ENCODE data around the gene PDE4D.

PDE4D gene

GRCh38 chr5:58950224-58950623, 943.3 kb downstream of the PDE4D start:
- Histone ChIP-seq H3K27ac (no peak overlapping the region), H3K4me3 (no peak overlapping the region)
- DNase-seq (ENCODE audit: low spot score): no peak
- TF ChIP-seq CTCF (IDR thresholded peaks at IDR 0.05): no peak

- H3K4me3 ChIP-seq: no peak overlapping the region
- no peak overlapping the region for H3K27ac ChIP-seq
- DNase-seq (ENCODE audit: low spot score): no peak
- TF ChIP-seq CTCF (IDR thresholded peaks at IDR 0.05): no peak
These were observed 947.3 kb downstream of the PDE4D start for GRCh38 chr5:58946230-58946629.

- DNase-seq (ENCODE audit: low spot score): no peak
- no peak overlapping the region for H3K27ac ChIP-seq
- no peak for TF ChIP-seq CTCF (IDR thresholded peaks at IDR 0.05)
These were observed 949.3 kb downstream of the PDE4D start for GRCh38 chr5:58944221-58944620.

GRCh38 chr5:58940446-58940845, 953.1 kb downstream of the PDE4D start:
- Histone ChIP-seq H3K4me3 (no peak overlapping the region), H3K27ac (no peak overlapping the region)
- TF ChIP-seq CTCF (IDR thresholded peaks at IDR 0.05): no peak
- no peak for DNase-seq (ENCODE audit: low spot score)

More at GRCh38 chr5:58944221-58944620, 949.3 kb downstream of the PDE4D start:
- H3K4me3 ChIP-seq: no peak overlapping the region

- Histone ChIP-seq H3K27ac (no peak overlapping the region), H3K4me3 (no peak overlapping the region)
- DNase-seq (ENCODE audit: low spot score): no peak
- no peak for TF ChIP-seq CTCF (IDR thresholded peaks at IDR 0.05)
These were observed 953.9 kb downstream of the PDE4D start for GRCh38 chr5:58939664-58940063.

GRCh38 chr5:58938563-58939424, 954.7 kb downstream of the PDE4D start:
- no peak for DNase-seq (ENCODE audit: low spot score)
- H3K27ac ChIP-seq: no peak overlapping the region
- no peak for TF ChIP-seq CTCF (IDR thresholded peaks at IDR 0.05)
- no peak overlapping the region for H3K4me3 ChIP-seq
